GM18498 (cell line): ENCODE measurements around the gene SYCP3.

ENCODE experiments used
- ATAC-seq: cut with Tn5 transposase; IDR thresholded peaks from one replicate; pipeline ENCODE4 v1.9.1; 2021; ENCODE audit warnings: mild to moderate bottlenecking, moderate library complexity; ENCODE audit not compliant: unreplicated experiment

SYCP3 gene

GRCh38 chr12:101738920-101739665, at the start of gene SYCP3:
TSS of gene SYCP3 (minus strand) at chr12:101739462. CDS start at chr12:101737935, 1,527 bp downstream.
- no peak for ATAC-seq

GRCh38 chr12:101785671-101786070, 46.4 kb upstream of the SYCP3 start:
- ATAC-seq: no peak

GRCh38 chr12:101784376-101784775, 45.1 kb upstream of the SYCP3 start:
- ATAC-seq: no peak

DNA sequence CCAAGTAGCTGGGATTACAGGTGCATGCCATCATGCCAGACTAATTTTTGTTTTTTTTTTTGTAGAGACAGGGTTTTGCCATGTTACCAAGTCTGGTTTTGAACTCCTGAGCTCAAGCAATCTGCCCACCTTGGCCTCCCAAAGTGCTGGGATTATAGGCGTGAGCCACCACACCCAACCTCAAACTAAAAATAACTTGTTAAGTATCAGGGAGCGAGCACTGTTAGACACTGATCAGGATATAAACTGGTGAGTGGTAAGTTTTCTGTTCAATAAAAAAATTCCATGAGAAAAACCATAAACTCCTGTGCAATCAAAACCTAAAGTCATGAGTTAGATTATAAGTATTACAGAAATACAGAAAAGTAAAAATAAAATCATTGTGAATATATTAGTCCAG, 44.6 kb upstream of the SYCP3 start:
- no peak for ATAC-seq

- ATAC-seq: no peak
These were observed 43.9 kb upstream of the SYCP3 start for GRCh38 chr12:101783150-101783549.

DNA sequence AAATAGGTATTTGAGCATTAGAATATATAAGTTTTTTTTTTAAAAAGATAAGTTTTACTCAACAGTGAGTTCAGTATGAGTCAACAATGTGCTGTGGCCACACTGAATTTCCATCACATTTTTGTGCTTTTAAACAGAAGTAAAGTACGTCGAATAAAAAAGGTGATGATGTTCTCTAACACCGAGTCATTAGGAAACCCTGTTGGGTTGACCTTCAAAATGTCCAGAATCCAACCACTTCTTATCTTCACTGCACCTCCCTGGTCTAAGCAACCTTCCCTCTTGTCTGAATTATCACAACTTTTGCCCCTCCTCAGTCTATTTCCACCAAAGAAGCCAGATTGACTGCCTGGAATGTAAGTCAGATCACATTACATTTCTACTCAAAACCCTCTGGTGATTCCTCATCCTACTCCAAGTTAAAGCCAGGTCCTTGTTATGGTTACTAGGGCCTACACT, 43.0 kb upstream of the SYCP3 start:
- no peak for ATAC-seq

DNA sequence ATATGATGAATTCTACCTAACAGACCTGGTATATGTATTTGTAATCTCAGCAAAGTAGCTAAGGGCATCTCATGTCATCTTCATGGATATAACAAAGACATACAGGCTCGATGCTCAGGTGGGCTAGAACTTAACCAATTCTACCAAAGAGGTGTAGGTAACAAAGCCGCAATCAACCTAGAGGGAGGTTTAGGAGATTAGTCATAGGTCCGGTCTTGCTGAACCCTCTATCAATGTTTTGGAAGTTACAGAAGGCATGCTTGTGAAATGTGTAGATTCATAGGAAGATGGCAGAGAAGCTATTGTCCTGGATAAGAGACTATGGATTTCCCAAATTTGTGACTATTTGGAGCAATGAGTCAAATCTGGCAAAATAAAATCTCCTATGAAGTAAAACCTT, 42.6 kb upstream of the SYCP3 start:
- ATAC-seq: no peak

DNA sequence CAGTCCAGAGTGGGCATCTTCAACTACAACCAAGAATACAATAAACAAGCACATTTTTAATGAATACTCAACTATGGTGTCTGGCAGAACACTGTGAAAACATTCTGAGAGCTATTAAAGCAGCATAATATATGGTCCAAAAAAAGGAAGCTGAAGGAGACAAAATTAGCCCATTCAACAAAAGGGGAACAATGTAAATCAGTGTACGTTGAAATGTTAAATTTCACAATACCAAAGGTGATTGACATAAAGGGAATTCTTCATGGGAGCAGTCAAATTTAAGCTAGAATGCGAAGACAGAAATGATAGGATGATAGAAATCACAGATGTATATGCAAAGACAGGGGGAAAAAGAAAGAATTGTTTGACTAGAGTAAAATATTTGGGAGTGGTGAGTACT, 41.3 kb upstream of the SYCP3 start:
- ATAC-seq: no peak

DNA sequence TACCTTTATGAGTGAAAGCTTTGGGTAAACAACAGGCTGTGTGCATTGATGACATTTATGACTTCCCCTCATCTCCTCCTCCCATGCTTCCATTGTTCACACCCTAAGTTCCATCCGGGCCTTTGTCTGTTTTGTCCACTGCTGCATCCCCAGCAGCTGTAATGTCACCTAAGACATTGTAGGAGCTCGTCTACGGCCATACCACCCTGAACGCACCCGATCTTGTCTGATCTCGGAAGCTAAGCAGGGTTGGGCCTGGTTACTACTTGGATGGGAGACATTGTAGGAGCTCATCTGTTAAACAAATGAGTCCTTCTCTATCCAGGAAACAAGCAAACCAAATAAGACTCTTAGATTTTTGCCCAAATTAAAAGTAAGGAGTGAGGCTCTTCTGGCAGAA, 40.4 kb upstream of the SYCP3 start:
- no peak for ATAC-seq

DNA sequence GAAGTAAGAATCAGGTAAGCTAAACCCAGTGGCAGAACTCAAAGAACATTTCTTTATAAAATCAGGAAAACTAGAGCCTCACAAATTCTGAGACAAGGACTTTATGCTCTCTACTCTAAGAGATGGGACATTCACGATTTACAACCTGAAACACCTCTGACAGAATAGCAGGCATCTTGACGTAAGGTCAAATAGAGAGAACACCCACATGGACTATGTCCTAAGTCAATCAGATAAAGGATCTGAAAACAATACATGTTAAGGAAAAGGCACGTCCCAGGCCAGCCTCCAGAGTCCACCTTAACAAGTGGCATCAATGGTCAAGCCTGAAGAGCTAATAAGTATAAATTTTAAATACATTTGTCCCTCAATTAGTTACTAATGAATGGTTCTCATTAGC, 39.9 kb upstream of the SYCP3 start:
- no peak for ATAC-seq

GRCh38 chr12:101777978-101778377, 38.7 kb upstream of the SYCP3 start:
- no peak for ATAC-seq

- no peak for ATAC-seq
These were observed 38.2 kb upstream of the SYCP3 start for GRCh38 chr12:101777485-101777884.

DNA sequence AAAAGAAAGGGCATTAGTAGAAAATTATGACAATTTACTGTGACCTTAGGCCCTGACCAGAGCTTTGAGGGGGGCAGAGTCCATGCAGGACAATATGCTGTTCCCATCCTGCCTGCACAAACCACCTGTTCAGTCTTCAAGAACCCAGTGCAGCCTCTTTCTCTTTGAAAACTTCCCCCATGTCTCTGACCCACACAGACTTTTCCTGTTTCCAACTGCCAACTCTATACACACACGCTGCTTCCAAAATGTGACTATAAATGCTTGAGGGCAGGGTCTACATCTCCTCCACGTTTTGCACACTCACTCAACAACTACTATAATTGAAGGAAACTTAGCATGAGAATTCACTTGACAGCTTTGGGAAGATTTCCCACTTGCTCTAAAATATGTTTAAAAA, 36.6 kb upstream of the SYCP3 start:
- no peak for ATAC-seq

DNA sequence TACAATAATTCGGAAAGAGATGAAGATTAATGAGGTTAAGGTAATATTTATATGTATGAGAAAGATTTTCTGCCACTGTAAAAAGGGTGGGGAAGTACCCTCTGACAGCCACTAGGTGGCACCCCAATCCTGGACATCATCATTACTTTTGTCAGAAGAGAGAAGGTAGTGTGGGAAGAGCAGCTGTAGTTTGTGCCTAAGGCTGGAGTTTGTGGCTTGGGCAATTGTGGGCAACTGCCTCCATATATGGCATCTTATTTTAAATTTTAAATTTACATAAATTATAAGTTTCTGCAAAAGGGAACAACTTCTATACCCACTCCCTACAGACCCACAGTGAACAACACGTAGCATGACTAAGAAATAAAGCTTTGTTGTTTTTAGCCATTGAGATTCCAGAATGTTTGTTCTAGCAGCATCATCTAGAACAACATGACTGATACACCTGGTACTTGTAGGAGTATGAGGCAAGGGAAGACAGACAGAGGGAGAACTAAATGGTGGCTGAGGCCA, 34.4 kb upstream of the SYCP3 start:
- ATAC-seq: peak; percentile 83

DNA sequence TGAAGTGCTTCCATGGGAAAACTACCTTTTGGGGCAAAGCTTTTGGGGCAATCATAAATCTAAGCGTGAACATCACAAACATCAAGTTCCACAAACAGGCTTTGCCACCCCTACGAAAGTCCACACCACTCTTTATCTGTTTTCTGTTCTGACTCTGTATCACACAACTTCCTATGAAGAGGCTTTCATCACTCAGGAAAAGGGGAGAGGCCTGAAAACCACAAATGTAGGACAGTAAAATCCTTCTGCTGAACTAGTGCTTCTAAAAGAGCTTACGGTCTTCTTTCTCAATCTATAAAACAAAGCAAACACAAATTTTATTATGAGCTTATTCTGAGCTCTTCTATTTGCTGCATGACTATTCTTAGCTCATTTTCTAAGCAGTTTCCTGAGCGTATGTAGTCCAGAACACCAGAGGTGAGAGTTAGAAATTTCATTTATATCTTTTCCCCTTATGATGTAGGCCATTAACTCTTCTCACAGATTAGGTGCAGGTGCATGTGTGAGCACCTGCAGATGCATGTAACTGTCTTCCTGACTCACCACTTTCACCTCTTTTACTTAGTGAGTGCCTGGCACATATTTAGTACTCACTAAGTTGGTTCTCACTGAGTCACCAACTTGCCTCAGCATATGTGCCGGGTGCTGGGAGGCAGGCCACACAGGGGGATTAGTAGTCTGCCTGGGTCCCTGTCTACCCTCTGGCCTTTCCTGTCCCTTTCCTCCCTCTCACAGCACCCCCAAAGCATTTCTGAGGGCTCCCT, 32.9 kb upstream of the SYCP3 start:
- ATAC-seq: no peak

GRCh38 chr12:101769865-101770264, 30.6 kb upstream of the SYCP3 start:
- no peak for ATAC-seq

GRCh38 chr12:101768781-101769180, 29.5 kb upstream of the SYCP3 start:
- no peak for ATAC-seq

- no peak for ATAC-seq
These were observed 28.3 kb upstream of the SYCP3 start for GRCh38 chr12:101767537-101767936.

DNA sequence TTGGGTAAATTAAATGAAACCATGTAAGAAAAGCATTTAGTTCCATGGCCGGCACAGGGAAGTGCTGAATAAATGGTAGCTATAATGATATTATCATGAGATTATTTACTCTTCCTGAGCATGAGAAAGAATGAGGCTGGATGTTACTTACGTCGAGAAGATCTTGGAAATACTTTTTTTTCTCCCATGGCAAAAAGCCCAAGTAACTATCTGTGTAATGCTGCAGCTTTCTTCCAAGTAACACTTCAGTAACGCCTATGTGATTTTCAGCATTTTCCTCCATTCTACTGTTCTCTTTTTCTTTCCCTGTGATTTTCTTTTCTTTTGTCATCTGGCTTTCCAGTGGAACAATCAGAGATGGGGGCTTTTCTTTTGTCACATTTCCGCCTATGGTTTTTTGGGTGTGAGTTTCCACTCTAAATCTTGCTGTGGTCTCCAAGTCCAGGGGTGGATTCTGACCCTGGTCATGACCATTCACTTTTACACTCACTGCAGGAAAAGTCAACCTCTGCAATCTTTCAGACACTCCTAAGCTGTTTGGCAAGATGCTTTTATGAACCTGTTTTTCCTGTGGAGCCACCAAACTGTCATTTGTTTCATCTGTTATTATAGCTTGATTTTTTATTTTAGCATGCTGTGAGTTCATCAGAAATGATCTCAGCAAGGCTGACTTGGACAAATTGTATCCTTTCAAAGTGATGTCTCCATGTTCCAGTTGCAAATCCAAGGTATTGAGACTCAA, 25.0 kb upstream of the SYCP3 start:
- no peak for ATAC-seq

GRCh38 chr12:101763246-101763931, 24.1 kb upstream of the SYCP3 start:
- ATAC-seq: no peak

DNA sequence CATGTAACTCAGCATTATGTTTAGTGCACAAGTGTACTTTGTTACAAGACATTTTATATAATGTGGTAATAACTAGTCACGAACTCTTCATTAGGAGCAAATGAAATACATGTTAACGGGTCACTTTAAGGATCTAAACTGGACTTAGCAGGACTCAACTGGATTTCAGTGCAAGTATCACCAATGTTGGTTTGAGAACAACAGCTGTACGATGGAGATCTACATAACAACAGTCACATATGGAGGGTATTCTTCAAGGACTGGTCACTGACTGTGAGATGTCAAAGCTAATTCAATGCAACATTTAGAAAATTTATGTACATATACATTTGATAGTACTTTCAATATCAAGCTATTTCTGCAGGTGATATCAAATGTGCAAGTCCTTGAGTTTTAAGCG, 22.5 kb upstream of the SYCP3 start:
- ATAC-seq: no peak
